ENCODE data around the gene TNNT3. TPM values are rescaled to one million over a fixed set of nuclear protein-coding genes. Genes with fewer than 3 reads are reported as not detected.
"Not testable (repeated sequence)": the region's sequence is repeated elsewhere in the genome, so short reads cannot be mapped to it uniquely, and the experiment has no call there.

Gene TNNT3
- total RNA-seq, 1 donor from 2014 or later: not detected

GRCh38 chr11:1939006-1939625 lies 19.6 kb downstream of the TNNT3 start:
- Histone ChIP-seq H3K27me3 (ENCODE audit: control insufficient read depth, insufficient read depth, low read length) (no peaks in the 10 kb centered on the region), H3K36me3 (ENCODE audit: control insufficient read depth, insufficient read depth, low read length) (no peaks in the 10 kb centered on the region), H3K4me3 (ENCODE audit: low read depth, low read length) (no peak overlapping the region)
- FAIRE-seq (no peak), DNase-seq (ENCODE audit: low read depth) (no peak)
- TF ChIP-seq CTCF (IDR thresholded peaks at IDR 0.05; ENCODE audit: insufficient read depth, low read length, severe bottlenecking): no peak

GRCh38 chr11:1939788-1940187 lies 20.3 kb downstream of the TNNT3 start:
- FAIRE-seq: peak; percentile 100
- not testable (repeated sequence) for H3K27me3 ChIP-seq (ENCODE audit: control insufficient read depth, insufficient read depth, low read length); H3K36me3 ChIP-seq (ENCODE audit: control insufficient read depth, insufficient read depth, low read length); H3K4me3 ChIP-seq (ENCODE audit: low read depth, low read length); DNase-seq (ENCODE audit: low read depth)

GRCh38 chr11:1942558-1943260 lies 23.2 kb downstream of the TNNT3 start:
- DNase-seq (ENCODE audit: low read depth) (no peak), FAIRE-seq (no peak)
- Histone ChIP-seq H3K36me3 (ENCODE audit: control insufficient read depth, insufficient read depth, low read length) (no peaks in the 10 kb centered on the region), H3K4me3 (ENCODE audit: low read depth, low read length) (no peak overlapping the region), H3K27me3 (ENCODE audit: control insufficient read depth, insufficient read depth, low read length) (no peaks in the 10 kb centered on the region)
- TF ChIP-seq CTCF (IDR thresholded peaks at IDR 0.05; ENCODE audit: insufficient read depth, low read length, severe bottlenecking): no peak

- Histone ChIP-seq H3K36me3 (ENCODE audit: control insufficient read depth, insufficient read depth, low read length) (no peaks in the 10 kb centered on the region), H3K27me3 (ENCODE audit: control insufficient read depth, insufficient read depth, low read length) (no peaks in the 10 kb centered on the region), H3K4me3 (ENCODE audit: low read depth, low read length) (no peak overlapping the region)
- no peak for FAIRE-seq
- DNase-seq (ENCODE audit: low read depth): no peak
- TF ChIP-seq CTCF (IDR thresholded peaks at IDR 0.05; ENCODE audit: insufficient read depth, low read length, severe bottlenecking): no peak
Measured at GRCh38 chr11:1943576-1943975, 24.1 kb downstream of the TNNT3 start.

- H3K4me3 ChIP-seq (ENCODE audit: low read depth, low read length): no peak overlapping the region
- no peak for TF ChIP-seq CTCF (IDR thresholded peaks at IDR 0.05; ENCODE audit: insufficient read depth, low read length, severe bottlenecking)
- no peaks in the 10 kb centered on the region for H3K36me3 ChIP-seq (ENCODE audit: control insufficient read depth, insufficient read depth, low read length)
- H3K27me3 ChIP-seq (ENCODE audit: control insufficient read depth, insufficient read depth, low read length): no peaks in the 10 kb centered on the region
- no peak for FAIRE-seq
- peak; percentile 70 for DNase-seq (ENCODE audit: low read depth)
Measured at GRCh38 chr11:1943977-1944376, 24.5 kb downstream of the TNNT3 start.

- no peaks in the 10 kb centered on the region for H3K36me3 ChIP-seq (ENCODE audit: control insufficient read depth, insufficient read depth, low read length)
- no peak for FAIRE-seq
- no peak within 1 kb of the TSS for H3K4me3 ChIP-seq (ENCODE audit: low read depth, low read length)
- no peak for TF ChIP-seq CTCF (IDR thresholded peaks at IDR 0.05; ENCODE audit: insufficient read depth, low read length, severe bottlenecking)
- H3K27me3 ChIP-seq (ENCODE audit: control insufficient read depth, insufficient read depth, low read length): no peaks in the 10 kb centered on the region
- DNase-seq (ENCODE audit: low read depth): no peak
Measured at GRCh38 chr11:1946812-1947484, 27.4 kb downstream of the TNNT3 start, which contains the start of gene MRPL23. Gene MRPL23, plus strand, starts transcription at chr11:1947332. Its CDS starts 31 bp downstream, at chr11:1947363.
